HG02885 (cell line): ENCODE measurements around the gene KPNA5.

ENCODE experiments used
- ATAC-seq: cut with Tn5 transposase; IDR thresholded peaks from one replicate; pipeline ENCODE4 v1.9.1; 2021; ENCODE audit warnings: mild to moderate bottlenecking; ENCODE audit not compliant: unreplicated experiment, poor library complexity

Gene KPNA5

GRCh38 chr6:116773886-116774285 is 92.9 kb downstream of the KPNA5 start:
- no peak for ATAC-seq

GRCh38 chr6:116779573-116780164 is 98.7 kb downstream of the KPNA5 start:
- ATAC-seq = peak; percentile 73

- no peak for ATAC-seq
These were observed 102.8 kb downstream of the KPNA5 start for GRCh38 chr6:116783852-116784251.
